Natural killer cell (primary cell): ENCODE measurements around the gene ZDHHC17. TPM values are rescaled to one million over a fixed set of nuclear protein-coding genes. Genes with fewer than 3 reads are reported as not detected.
"Not testable (repeated sequence)": the region's sequence is repeated elsewhere in the genome, so short reads cannot be mapped to it uniquely, and the experiment has no call there.

Experiments used
- ATAC-seq, 3 donors: fragments of 150-1000 bp in 2 of 3; fragments of 200-7000 bp in 1 of 3; cut with Tn5 transposase; 1 replicate in 1 of 3; 2 replicates in 2 of 3; pipeline ENCODE4 v1.10.0; 2021; ENCODE audit warnings: mild to moderate bottlenecking in 2 of 3, moderate library complexity in 2 of 3
- DNase-seq, 2 donors: peaks; one replicate each; pipeline versions ENCODE4 v3.0.0 to v3.0.0-alpha.2; 2013 to 2021; ENCODE audit warnings: mixed read lengths in 1 of 2
- H3K27ac ChIP-seq: one replicate; pipeline ENCODE4 v1.5.1; 2013; ENCODE audit warnings: mild to moderate bottlenecking, low read length
- H3K27me3 ChIP-seq: one replicate; pipeline ENCODE4 v1.6.1; 2013; ENCODE audit warnings: low read length; ENCODE audit not compliant: control insufficient read depth, insufficient read depth
- H3K36me3 ChIP-seq: one replicate; pipeline ENCODE4 v1.6.1; 2013; ENCODE audit warnings: low read length; ENCODE audit not compliant: control insufficient read depth, insufficient read depth
- H3K4me1 ChIP-seq: one replicate; pipeline ENCODE4 v1.6.1; 2013; ENCODE audit warnings: low read length; ENCODE audit not compliant: control insufficient read depth, insufficient read depth
- H3K4me3 ChIP-seq: one replicate; pipeline ENCODE4 v1.5.1; 2013; ENCODE audit warnings: low read length
- H3K9me3 ChIP-seq: one replicate; pipeline ENCODE4 v1.6.1; 2013; ENCODE audit warnings: low read length; ENCODE audit not compliant: control insufficient read depth, insufficient read depth
- H3K27ac Mint-ChIP-seq, 2 donors: one replicate each; pipeline ENCODE4 v1.8.0; 2022; ENCODE audit warnings: mild to moderate bottlenecking in 2 of 2, mixed read lengths in 2 of 2, moderate library complexity in 1 of 2
- H3K27me3 Mint-ChIP-seq, 2 donors: one replicate each; pipeline ENCODE4 v1.8.0; 2022; ENCODE audit warnings: low read depth in 2 of 2, mixed read lengths in 2 of 2
- H3K36me3 Mint-ChIP-seq: one replicate; pipeline ENCODE4 v1.8.0; 2022; ENCODE audit warnings: mixed read lengths
- H3K4me1 Mint-ChIP-seq, 2 donors: one replicate each; pipeline ENCODE4 v1.8.0; 2022; ENCODE audit warnings: mixed read lengths in 2 of 2
- H3K4me3 Mint-ChIP-seq: one replicate; pipeline ENCODE4 v1.8.0; 2022; ENCODE audit warnings: mild to moderate bottlenecking, moderate library complexity, mixed read lengths
- H3K9me3 Mint-ChIP-seq, 2 donors: one replicate each; pipeline ENCODE4 v1.8.0; 2022; ENCODE audit warnings: mixed read lengths in 2 of 2
- CTCF ChIP-seq: fragments of 200-600 bp; IDR thresholded peaks from one replicate; pipeline ENCODE4 v1.8.0; 2022; ENCODE audit warnings: antibody characterized with exemption
- WGBS: methylation state at CpG from one replicate; pipeline ENCODE4 v1.1.7; 2013; ENCODE audit warnings: missing lambda C conversion rate; ENCODE audit not compliant: insufficient coverage; 5-methylcytosine and 5-hydroxymethylcytosine counted together
- intact Hi-C: fragments of 100-400 bp; cut with micrococcal nuclease; formaldehyde crosslinking; loops from one replicate; pipeline ENCODE4 v1.14.2; 2022
- total RNA-seq, 4 donors: library from RNA; stranded (reverse); fragments of 120-200 nt in 1 of 4; gene quantifications; one replicate each; pipeline versions ENCODE4 v1.2.3 to v1.2.4, GENCODE V29; 2013 to 2022

Gene ZDHHC17
- total RNA-seq, 3 donors from 2014 or later (not counting 1 experiment from before 2014, with no cell fraction given): 55.2 to 63.9 (median 58.4) TPM

- Mint-ChIP-seq H3K4me3 (no peak overlapping the region), H3K4me1 (peaks cover 68% of the 10 kb centered on the region in 2 donors), H3K36me3 (no peaks in the 10 kb centered on the region), H3K27ac (peak overlapping the region in 1 of 2 donors; percentile 75), H3K9me3 (no peaks in the 10 kb centered on the region), H3K27me3 (no peaks in the 10 kb centered on the region)
- intact Hi-C loops: no loop called here
- TF ChIP-seq CTCF: no peak
- Histone ChIP-seq H3K4me3 (no peak overlapping the region), H3K27me3 (no peaks in the 10 kb centered on the region), H3K4me1 (peaks cover 7% of the 10 kb centered on the region), H3K36me3 (no peaks in the 10 kb centered on the region), H3K27ac (no peak overlapping the region), H3K9me3 (no peaks in the 10 kb centered on the region)
- DNase-seq (peak in 1 of 2 donors; percentile 20), ATAC-seq (peak in 1 of 3 donors; percentile 64)
- WGBS: 36% methylated on average over 5 of the region's 5 CpGs
These were observed 13.9 kb downstream of the ZDHHC17 start for GRCh38 chr12:76777765-76778216.

DNA sequence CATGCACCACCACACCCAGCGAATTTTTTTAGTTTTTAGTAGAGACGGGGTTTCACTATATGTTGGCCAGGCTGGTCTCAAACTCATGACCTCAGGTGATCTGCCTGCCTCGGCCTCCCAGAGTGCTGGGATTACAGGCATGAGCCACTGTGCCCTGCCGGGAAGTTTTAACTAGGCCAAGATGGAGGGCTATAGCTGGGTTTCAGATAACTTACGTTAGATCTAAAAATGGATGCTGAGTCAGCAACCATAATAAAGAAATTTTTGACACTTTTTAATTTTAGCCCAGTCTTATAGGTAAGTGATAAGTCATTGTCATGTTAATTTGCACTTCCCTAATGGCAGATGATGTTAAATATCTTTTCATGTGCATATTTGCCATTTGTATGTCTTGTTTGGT is 14.4 kb downstream of the ZDHHC17 start:
- no peaks in the 10 kb centered on the region for H3K36me3 ChIP-seq
- TF ChIP-seq CTCF: no peak
- H3K9me3 Mint-ChIP-seq: no peaks in the 10 kb centered on the region
- DNase-seq: no peak
- H3K27ac Mint-ChIP-seq: peak overlapping the region in 1 of 2 donors; percentile 75
- H3K36me3 Mint-ChIP-seq: no peaks in the 10 kb centered on the region
- H3K4me3 ChIP-seq: no peak overlapping the region
- H3K27ac ChIP-seq: no peak overlapping the region
- intact Hi-C loops: no loop called here
- H3K9me3 ChIP-seq: no peaks in the 10 kb centered on the region
- H3K4me3 Mint-ChIP-seq: no peak overlapping the region
- no peaks in the 10 kb centered on the region for H3K27me3 ChIP-seq
- peaks cover 7% of the 10 kb centered on the region for H3K4me1 ChIP-seq
- WGBS: 87% methylated on average over 4 of the region's 5 CpGs
- H3K27me3 Mint-ChIP-seq: no peaks in the 10 kb centered on the region
- H3K4me1 Mint-ChIP-seq: peaks cover 68% of the 10 kb centered on the region in 2 donors
- ATAC-seq: no peak

DNA sequence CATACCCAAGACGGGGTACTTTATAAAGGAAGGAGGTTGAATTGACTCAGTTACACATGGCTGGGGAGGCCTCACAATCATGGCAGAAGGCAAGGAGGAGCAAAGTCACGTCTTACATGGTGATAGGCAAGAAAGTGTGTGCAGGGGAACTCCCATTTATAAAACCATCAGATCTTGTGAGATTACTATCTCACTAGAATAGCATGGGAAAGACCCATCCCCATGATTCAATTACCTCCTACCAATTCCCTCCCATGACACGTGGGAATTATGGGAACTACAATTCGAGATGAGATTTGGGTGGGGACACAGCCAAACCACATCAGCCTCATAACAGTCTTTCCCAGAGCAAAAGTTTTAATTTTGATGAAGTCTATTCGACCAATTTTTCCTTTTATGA is 15.4 kb downstream of the ZDHHC17 start:
- H3K4me1 Mint-ChIP-seq: peaks cover 75 to 76% of the 10 kb centered on the region in 2 donors
- peak overlapping the region; percentile 37 to 44 for H3K27ac Mint-ChIP-seq
- DNase-seq: peak in 1 of 2 donors; percentile 7
- H3K27me3 Mint-ChIP-seq, H3K4me1 ChIP-seq, H3K9me3 Mint-ChIP-seq, H3K27me3 ChIP-seq, H3K4me3 ChIP-seq, H3K36me3 ChIP-seq, H3K4me3 Mint-ChIP-seq, ATAC-seq, H3K9me3 ChIP-seq, H3K27ac ChIP-seq, H3K36me3 Mint-ChIP-seq, intact Hi-C loops: not testable (repeated sequence)
- 84% methylated on average over 5 of the region's 5 CpGs for WGBS

- H3K27ac Mint-ChIP-seq: peak overlapping the region in 1 of 2 donors; percentile 16
- no peak for ATAC-seq
These were observed 17.4 kb downstream of the ZDHHC17 start for GRCh38 chr12:76781321-76781720.

More at GRCh38 chr12:76781321-76781720, 17.4 kb downstream of the ZDHHC17 start:
- peaks cover 7% of the 10 kb centered on the region for H3K4me1 ChIP-seq
- H3K36me3 ChIP-seq: no peaks in the 10 kb centered on the region
- Mint-ChIP-seq H3K27me3 (no peaks in the 10 kb centered on the region), H3K4me1 (peaks cover 73 to 80% of the 10 kb centered on the region in 2 donors), H3K36me3 (no peaks in the 10 kb centered on the region), H3K4me3 (no peak overlapping the region), H3K9me3 (no peaks in the 10 kb centered on the region)
- 96% methylated on average over 3 of the region's 3 CpGs for WGBS
- no peak overlapping the region for H3K27ac ChIP-seq
- H3K9me3 ChIP-seq: no peaks in the 10 kb centered on the region
- H3K4me3 ChIP-seq: no peak overlapping the region
- no peak for DNase-seq
- no peaks in the 10 kb centered on the region for H3K27me3 ChIP-seq
- TF ChIP-seq CTCF: no peak
- intact Hi-C loops: no loop called here
